ENCODE measurements around the gene PIH1D1. TPM values are rescaled to one million over a fixed set of nuclear protein-coding genes. Genes with fewer than 3 reads are reported as not detected.
"Not testable (repeated sequence)": the region's sequence is repeated elsewhere in the genome, so short reads cannot be mapped to it uniquely, and the experiment has no call there.

The PIH1D1 gene
- total RNA-seq, 2 donors from 2014 or later = 92.9 to 184 TPM

DNA sequence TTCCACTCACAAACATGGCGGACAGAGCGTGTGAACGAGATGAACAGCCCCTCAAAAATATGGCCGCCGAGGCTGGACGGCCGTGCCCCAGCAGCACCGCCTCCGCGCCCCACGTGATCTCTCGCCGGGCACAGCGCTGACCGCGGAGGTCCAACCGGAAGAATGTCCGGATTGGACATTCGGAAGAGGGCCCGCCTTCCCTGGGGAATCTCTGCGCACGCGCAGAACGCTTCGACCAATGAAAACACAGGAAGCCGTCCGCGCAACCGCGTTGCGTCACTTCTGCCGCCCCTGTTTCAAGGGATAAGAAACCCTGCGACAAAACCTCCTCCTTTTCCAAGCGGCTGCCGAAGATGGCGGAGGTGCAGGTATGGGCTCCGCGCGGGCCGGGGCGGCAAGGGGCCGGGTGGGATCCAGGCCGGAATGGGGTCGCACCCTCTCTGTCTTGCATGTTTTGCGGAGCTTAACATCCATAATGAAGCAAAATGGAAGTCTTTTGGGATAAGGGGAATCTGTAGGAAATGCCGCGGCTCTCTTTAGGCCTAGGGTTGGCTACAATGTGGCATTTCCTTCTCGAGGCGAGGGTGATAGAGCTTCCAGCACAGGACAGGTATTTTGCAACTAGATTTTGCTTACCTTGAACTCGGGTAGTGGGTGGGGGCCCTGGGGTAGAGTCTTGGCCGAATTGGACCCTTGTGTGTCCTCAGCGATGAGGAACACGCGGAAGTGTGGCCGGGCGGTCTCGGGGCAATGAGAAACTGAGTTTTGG lies 35.8 kb upstream of the PIH1D1 start, which contains the start of gene RPL13A:
Gene RPL13A (plus strand): TSS at position 332 of the 769 bp plus-strand sequence. CDS start 22 bp downstream, at position 354.
- peak; percentile 89 to 94 for ATAC-seq
- Mint-ChIP-seq H3K36me3 (peaks cover 46 to 61% of the 10 kb centered on the region in 2 donors), H3K9me3 (no peaks in the 10 kb centered on the region), H3K27ac (peak within 1 kb of the TSS; percentile 100)
- peak; percentile 100 for DNase-seq (ENCODE audit: low spot score in 2 of 2)

DNA sequence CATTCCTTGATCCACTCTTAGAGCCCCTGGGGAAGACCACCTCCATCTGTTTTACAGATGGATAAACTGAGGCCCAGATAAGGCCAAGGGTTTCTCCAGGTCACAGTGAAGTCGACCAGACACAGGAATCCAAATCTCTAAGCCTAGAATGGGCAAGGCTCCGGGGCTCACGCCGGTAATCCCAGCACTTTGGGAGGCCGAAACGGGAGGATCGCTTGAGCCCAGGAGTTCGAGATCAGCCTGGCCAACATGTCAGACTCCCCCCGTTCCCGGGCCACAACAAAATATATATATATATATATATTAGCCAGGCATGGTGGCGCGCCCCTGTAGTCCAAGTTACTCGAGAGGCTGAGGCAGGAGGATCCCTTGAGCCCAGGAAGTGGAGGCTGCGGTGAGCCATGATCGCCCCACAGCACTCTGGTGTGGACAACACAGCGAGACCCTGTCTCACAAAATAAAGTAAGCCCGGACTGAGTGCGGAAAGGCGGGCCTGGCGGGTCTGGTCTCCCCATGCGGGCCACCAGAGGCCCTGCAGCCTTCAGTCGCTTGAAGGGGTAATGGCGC lies 35.2 kb upstream of the PIH1D1 start:
- Mint-ChIP-seq H3K27ac (peak overlapping the region; percentile 100), H3K36me3 (peaks cover 46 to 54% of the 10 kb centered on the region in 2 donors), H3K9me3 (no peaks in the 10 kb centered on the region)
- ATAC-seq = no peak
- no peak for DNase-seq (ENCODE audit: low spot score in 2 of 2)

DNA sequence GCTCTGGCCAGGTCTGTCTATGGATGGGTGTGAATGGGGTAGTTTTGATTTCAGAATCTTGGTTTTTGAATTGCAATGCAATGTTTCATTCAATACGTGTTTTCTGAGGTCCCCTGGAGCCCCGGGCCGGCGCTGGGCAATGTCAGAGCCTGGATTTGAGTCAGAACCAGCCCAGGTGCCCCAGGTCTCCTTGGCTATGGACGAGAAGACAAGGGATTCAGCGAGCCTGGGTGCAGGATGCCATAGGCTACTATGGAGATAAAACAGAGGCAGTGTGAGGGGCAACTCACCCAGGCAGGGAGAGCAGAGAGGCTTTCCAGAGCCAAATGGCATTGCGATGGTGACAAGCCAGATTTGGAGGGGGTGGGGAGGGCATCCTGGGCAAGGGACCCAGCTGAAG lies 34.6 kb upstream of the PIH1D1 start:
- H3K36me3 Mint-ChIP-seq = peaks cover 46 to 52% of the 10 kb centered on the region in 2 donors
- H3K9me3 Mint-ChIP-seq = no peaks in the 10 kb centered on the region
- no peak for ATAC-seq
- no peak for DNase-seq (ENCODE audit: low spot score in 2 of 2)
- peak overlapping the region; percentile 92 to 100 for H3K27ac Mint-ChIP-seq

DNA sequence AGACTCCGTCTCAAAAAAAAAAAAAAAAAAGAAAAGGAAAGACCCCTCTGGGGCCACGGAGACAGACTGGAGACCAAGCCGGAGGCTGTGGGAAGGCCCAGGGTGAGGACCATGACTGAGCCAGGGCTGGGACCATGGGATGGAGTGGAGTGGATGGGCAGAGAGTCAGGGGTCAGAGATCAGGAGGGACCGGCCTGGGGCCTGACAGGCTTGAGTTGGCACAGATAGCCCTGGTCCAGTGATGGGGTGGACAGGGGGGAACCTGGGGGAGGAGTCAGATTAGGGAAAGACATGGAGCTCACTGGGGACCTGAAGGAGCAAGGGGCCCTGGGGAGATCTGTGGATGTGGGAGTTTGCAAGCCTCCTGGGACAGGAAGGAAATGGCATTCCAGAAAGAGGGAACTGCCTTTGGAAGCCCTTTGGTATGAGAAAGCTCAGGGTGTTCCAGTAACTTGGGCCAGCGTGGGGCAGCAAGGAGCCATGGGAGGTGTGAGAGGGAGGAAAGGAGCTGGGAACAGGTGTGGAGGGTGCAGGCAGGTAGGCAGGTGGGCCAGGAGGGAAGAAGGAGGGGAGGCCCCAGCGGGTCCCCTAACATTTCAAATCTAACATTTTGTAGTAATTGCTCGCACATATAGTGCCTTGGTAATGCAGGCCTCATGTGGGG lies 29.5 kb upstream of the PIH1D1 start:
- Mint-ChIP-seq H3K36me3 (peaks cover 2 to 19% of the 10 kb centered on the region in 2 donors), H3K27ac (peak overlapping the region in 1 of 2 donors; percentile 95), H3K9me3 (no peaks in the 10 kb centered on the region)
- no peak for DNase-seq (ENCODE audit: low spot score in 2 of 2)
- ATAC-seq = no peak

DNA sequence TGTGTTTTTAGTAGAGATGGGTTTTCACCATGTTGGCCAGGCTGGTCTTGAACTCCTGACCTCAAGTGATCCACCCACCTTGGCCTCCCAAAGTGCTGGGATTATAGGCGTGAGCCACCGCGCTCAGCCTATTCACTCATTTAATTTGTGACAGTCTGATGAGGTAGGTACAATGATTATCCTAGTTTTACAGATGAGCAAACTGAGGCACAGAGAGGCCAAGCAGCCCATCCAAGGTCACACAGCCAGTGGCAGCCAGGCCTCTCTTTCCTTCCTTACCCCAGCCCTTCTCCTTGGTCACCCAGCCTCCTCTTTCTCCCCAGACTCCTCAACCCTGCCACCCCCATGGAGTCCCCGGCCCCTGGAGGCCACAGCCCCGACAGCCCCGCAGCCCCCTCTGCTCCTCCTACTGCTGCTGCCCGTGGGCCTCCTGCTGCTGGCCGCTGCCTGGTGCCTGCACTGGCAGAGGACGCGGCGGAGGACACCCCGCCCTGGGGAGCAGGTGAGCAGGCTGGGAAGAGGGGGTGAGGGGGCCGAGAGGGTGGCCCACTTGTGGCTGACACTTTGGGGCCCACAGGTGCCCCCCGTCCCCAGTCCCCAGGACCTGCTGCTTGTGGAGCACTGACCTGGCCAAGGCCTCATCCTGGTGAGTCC lies 28.5 kb upstream of the PIH1D1 start:
- H3K9me3 Mint-ChIP-seq = no peaks in the 10 kb centered on the region
- no peak for DNase-seq (ENCODE audit: low spot score in 2 of 2)
- H3K27ac Mint-ChIP-seq = no peak overlapping the region
- no peak for ATAC-seq
- H3K36me3 Mint-ChIP-seq = peaks cover 5 to 23% of the 10 kb centered on the region in 2 donors

DNA sequence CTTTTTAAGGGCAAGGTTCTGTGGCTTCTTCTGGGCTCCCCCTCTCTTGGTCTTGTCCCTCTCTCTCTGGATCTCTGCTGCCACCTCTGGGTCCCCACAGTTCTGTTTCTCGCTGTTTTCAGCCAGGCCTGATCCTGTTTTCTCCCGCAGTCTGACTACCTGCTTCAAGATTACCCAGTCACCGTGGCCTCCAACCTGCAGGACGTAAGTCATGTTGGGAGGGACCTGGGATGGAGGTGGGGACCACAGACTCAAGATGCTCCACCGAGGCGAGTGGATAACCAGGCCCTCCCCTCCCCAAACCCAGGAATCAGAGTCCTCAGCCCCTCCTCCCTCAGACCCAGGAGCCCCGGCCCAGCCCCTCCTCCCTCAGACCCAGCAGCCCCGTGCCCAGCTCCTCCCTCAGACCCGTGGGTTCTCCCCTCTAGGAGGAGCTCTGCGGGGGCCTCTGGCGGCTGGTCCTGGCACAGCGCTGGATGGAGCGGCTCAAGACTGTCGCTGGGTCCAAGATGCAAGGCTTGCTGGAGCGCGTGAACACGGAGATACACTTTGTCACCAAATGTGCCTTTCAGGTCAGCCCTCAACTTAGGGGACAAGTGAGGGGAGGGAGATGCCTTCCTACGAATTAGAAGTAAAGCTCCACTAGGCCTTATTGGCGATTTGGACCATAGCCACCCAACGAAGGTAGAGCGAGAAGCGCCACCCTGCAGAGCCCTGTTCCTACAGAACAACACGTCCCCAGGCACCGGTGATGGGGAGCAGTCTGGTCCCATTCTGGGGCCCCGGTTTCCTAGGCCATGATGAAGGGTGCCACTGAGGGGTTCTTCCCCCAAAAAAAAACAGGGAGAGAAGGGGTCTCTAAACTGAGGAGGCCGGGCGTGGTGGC lies 24.6 kb upstream of the PIH1D1 start:
- Mint-ChIP-seq H3K36me3 (peaks cover 5 to 16% of the 10 kb centered on the region in 2 donors), H3K9me3 (no peaks in the 10 kb centered on the region), H3K27ac (peak overlapping the region; percentile 88 to 91)
- DNase-seq (ENCODE audit: low spot score in 2 of 2) = peak; percentile 82 to 84
- ATAC-seq = peak; percentile 75 to 76

DNA sequence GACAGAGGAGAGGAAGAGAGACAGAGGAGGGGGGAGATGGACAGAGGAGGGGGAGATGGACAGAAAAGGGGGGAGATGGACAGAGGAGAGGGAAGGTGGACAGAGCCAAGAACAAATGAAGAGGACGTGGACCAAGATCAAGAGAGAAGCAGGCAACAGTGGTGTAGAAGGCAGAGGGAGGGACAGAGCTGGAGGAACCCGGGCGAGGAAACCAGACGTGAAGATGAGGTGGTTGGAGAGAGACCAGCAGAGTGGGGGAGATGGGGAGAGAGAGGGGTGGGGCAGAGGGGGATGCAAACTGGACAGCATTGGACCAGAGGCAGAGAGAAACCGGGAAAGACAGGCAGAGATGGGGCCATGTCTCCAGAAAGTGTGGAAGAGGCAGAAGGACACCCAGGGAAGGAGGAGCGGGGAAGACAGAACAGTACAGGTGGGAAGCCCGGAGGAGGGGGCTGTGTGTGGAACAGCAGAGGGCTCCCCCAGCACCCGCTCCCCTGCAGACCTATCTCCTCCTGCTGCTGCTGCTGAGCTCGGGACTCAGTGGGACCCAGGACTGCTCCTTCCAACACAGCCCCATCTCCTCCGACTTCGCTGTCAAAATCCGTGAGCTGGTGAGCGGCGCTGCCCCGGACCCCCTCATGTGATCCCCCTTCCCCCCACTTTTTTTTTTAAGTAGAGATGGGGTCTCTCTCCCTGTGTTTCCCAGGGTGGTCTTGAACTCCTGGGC lies 23.7 kb upstream of the PIH1D1 start:
- H3K9me3 Mint-ChIP-seq = no peaks in the 10 kb centered on the region
- ATAC-seq = peak in 1 of 2 donors; percentile 3
- no peak for DNase-seq (ENCODE audit: low spot score in 2 of 2)
- H3K27ac Mint-ChIP-seq = peak overlapping the region; percentile 88 to 91
- peaks cover 5 to 16% of the 10 kb centered on the region in 2 donors for H3K36me3 Mint-ChIP-seq

DNA sequence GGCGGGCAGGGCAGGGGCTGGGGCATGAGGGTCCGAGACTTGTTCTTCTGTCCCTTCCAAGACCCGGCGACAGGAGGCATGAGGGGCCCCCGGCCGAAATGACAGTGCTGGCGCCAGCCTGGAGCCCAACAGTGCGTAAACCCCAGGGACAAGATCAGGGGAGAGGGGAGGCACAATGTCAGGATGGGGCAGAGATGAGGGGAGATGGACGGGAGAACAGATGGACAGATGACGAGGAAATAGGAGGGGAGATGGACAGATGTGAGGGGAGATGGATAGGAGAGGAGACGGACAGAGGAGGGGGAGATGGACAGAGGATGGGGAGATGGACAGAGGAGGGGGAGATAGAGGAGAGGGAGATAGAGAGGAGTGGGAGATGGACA lies 22.9 kb upstream of the PIH1D1 start:
- no peak for ATAC-seq
- H3K36me3 Mint-ChIP-seq = peaks cover 5 to 16% of the 10 kb centered on the region in 2 donors
- no peak for DNase-seq (ENCODE audit: low spot score in 2 of 2)
- H3K9me3 Mint-ChIP-seq = no peaks in the 10 kb centered on the region
- peak overlapping the region; percentile 77 to 91 for H3K27ac Mint-ChIP-seq

DNA sequence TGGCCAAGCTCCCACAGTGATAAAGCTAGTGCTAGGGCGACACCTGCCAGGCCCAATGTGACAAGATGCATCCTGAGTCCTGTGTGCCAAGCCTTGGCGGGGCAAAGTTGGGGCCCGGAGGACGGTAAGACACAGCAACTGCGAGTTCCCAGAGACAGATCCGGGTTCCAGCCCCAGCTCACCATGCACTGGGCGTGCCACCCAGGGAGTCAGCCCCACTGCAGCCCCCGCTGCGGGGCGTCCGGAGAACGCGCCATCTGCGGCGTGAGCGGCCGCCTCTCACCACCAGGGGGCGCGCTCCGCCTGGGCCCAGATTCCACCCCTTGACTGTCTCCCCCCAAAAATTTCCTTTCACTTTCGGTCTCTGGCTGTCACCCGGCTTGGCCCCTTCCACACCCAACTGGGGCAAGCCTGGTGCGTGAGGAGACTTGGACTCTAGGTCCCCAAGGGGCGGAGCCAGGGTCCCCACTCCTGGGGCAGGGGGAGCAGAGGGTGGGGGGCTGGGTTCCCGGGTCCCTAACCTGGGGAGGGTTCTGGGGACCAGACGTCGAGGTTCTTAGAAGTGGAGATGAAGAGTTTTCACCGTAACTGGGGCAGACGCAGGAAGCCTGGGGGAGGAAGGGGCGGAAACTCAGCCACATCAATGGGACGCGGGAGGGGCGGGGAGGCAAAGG lies 22.4 kb upstream of the PIH1D1 start, which contains the start of gene FLT3LG:
Gene FLT3LG (plus strand): TSS at position 348 of the 674 bp plus-strand sequence. CDS start 425 bp downstream, outside the sequence.
- DNase-seq (ENCODE audit: low spot score in 2 of 2) = peak; percentile 88 to 95
- Mint-ChIP-seq H3K9me3 (no peaks in the 10 kb centered on the region), H3K27ac (peak within 1 kb of the TSS; percentile 88 to 91), H3K36me3 (peaks cover 5 to 14% of the 10 kb centered on the region in 2 donors)
- peak; percentile 46 to 77 for ATAC-seq

DNA sequence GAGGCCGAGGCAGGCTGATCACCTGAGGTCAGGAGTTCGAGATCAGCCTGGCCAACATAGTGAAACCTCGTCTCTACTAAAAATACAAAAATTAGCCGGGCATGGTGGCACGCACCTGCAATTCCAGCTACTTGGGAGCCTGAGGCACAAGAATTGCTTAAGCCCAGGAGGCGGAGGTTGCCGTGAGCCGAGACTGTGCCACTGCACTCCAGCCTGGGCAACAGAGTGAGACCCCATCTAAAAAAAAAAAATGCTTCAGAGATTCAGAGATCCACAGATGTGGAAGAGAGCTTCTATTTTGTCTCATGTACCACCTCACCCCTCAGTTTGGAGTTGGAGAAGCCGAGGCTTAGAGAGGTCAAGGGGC lies 21.9 kb upstream of the PIH1D1 start:
- DNase-seq (ENCODE audit: low spot score in 2 of 2); H3K9me3 Mint-ChIP-seq; ATAC-seq: not testable (repeated sequence)
- peaks cover 5 to 16% of the 10 kb centered on the region in 2 donors for H3K36me3 Mint-ChIP-seq
- H3K27ac Mint-ChIP-seq = peak overlapping the region; percentile 88 to 91

DNA sequence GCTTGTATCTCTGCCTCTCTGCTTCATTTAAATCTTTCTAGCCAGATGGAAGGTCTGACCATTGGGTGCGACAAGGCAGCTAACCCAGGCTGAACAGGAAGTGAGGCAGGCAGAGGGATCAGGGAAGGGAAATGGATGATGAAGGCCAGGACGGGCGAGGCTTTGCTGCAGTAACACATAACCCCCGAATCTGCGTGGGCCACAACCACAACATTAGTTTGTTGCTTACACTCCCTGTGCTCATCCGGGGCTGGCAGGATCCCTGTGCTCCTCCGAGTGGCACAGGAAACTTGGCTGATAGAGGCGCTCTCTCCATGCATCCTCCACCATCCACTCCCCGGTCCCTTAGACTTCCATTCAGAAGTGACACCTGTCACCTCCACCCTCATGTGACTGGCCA lies 21.3 kb upstream of the PIH1D1 start:
- Mint-ChIP-seq H3K9me3 (no peaks in the 10 kb centered on the region), H3K36me3 (peaks cover 5 to 16% of the 10 kb centered on the region in 2 donors), H3K27ac (peak overlapping the region; percentile 91 to 92)
- ATAC-seq (no peak), DNase-seq (ENCODE audit: low spot score in 2 of 2) (no peak)

DNA sequence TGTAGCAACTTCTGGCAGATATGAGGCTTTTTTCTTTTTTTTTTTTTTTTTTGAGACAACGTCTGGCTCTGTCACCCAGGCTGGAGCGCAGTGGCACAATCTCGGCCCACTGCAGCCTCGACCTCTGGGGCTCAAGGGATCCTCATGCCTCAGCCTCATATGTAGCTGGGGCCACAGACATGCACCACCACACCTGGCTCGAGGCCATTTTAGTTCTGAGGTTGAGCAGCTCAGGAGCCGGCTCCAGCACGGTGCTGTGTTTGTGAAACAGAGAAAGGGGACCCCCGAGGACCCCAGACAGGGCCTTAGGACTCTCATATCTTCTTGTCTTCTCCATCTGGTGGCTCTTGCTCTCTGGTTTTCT lies 19.0 kb upstream of the PIH1D1 start:
- no peak for ATAC-seq
- H3K27ac Mint-ChIP-seq = peak overlapping the region; percentile 81 to 90
- H3K36me3 Mint-ChIP-seq = peaks cover under 1 to 6% of the 10 kb centered on the region in 2 donors
- no peaks in the 10 kb centered on the region for H3K9me3 Mint-ChIP-seq
- no peak for DNase-seq (ENCODE audit: low spot score in 2 of 2)

DNA sequence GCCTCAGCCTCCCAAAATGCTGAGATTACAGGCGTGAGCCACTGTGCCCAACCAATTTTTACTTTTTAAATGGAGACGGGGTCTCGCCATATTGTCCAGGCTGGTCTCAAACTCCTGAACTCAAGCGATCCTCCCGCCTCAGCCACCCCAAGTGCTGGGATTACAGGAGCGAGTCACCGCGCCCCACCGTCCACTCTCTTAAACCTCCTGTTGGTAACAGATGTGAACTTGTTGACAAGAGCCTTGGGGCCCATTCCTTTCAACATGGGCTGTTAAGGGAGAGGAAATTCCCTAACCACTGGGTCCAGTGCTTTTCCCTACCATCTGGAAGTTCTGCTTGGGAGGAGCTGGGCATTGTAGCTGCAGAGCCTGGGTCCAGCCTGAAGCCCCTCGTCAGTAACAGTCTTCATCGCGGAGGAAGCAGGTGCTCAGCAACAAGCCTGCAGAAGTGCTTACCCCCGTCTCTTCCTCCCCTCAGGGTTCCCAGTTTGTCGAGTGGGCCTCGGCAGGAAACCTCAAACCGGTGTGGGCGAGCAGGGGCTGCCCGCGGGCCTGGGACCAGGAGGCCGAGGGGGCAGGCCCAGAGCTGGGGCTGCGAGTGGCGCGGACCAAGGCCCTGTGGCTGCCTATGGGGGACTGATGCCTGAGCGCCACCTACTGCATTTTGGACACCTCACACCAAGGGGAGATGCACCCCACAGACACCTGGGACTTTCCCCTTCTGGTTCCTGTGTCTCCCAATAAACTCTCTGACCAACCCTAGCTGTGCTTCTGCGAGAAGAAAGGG lies 18.4 kb upstream of the PIH1D1 start:
- Mint-ChIP-seq H3K36me3 (peaks cover 0 to 6% of the 10 kb centered on the region in 2 donors), H3K9me3 (no peaks in the 10 kb centered on the region), H3K27ac (peak overlapping the region; percentile 81 to 90)
- ATAC-seq = peak; percentile 62 to 78
- DNase-seq (ENCODE audit: low spot score in 2 of 2) = peak; percentile 73 to 91

DNA sequence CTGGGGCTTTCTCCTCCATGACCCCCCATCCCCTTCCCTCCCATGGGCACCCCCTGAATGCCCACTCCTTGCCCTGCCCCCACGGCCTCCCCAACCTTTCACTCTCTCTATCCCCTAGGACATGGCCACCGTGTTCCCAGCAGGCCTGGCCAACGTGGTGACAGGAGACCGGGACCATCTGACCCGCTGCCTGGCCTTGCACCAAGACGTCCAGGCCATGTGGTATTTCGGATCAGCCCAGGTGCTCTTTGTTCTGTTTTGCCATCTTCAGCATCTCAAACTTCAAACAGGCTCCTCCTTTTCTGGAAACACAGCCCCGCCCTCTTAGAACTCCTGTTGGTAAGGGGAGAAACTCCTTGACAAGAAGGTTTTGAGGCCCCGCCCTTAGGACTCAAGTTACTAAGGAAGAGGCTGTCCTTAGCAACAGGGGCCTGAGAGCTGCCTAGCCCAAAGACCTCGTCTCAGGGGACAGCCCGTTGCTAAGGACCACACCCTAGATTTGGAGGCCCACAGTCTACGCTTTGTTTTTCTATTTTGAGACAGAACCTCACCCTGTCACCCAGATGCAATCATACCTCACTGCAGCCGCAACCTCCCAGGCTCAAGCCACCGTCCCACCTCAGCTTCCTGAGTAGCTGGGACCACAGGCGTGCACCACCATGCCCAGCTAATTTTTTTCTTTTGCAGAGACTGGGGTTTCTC lies 17.3 kb upstream of the PIH1D1 start:
- ATAC-seq (peak; percentile 78), DNase-seq (ENCODE audit: low spot score in 2 of 2) (peak; percentile 73 to 83)
- no peaks in the 10 kb centered on the region for H3K9me3 Mint-ChIP-seq
- H3K27ac Mint-ChIP-seq = peak overlapping the region; percentile 81 to 97
- H3K36me3 Mint-ChIP-seq = peaks cover 0 to 6% of the 10 kb centered on the region in 2 donors

Measured in activated naive CD4-positive, alpha-beta T cell treated with anti-CD3 and anti-CD28 coated beads, Interleukin-2, amount 50 U/mL, for 72 hours (primary cell).